WTC11 (cell line): ENCODE data around the gene SSU72. TPM values are rescaled to one million over a fixed set of nuclear protein-coding genes. Genes with fewer than 3 reads are reported as not detected.

ENCODE experiments used
- ATAC-seq: fragments of 200-7000 bp; cut with Tn5 transposase; 2 replicates; pipeline ENCODE4 v1.10.0; 2021; ENCODE audit warnings: mild to moderate bottlenecking, moderate library complexity
- CTCF ChIA-PET: fragments of 300-600 bp; sonication (Branson Sonifier 250); formaldehyde crosslinking; loops from one replicate; lab custom pipeline; 2021; ENCODE audit warnings: antibody characterized with exemption; lab: Charles Lee
- POLR2A ChIA-PET: fragments of 350-600 bp; sonication (Branson Sonifier 250); formaldehyde crosslinking; loops from one replicate; lab custom pipeline; 2021; ENCODE audit warnings: antibody characterized with exemption; lab: Charles Lee
- DNase-seq: peaks from one replicate; pipeline ENCODE4 v3.0.0; 2021; ENCODE audit warnings: low spot score
- H3K27ac Mint-ChIP-seq: 2 replicates; pipeline ENCODE4 v1.8.0; 2021; ENCODE audit warnings: mixed read lengths
- H3K27me3 Mint-ChIP-seq: 2 replicates; pipeline ENCODE4 v1.8.0; 2021; ENCODE audit warnings: low read depth, mild to moderate bottlenecking, moderate library complexity, mixed read lengths
- H3K36me3 Mint-ChIP-seq: 2 replicates; pipeline ENCODE4 v1.8.0; 2021; ENCODE audit warnings: mixed read lengths
- H3K4me1 Mint-ChIP-seq: 2 replicates; pipeline ENCODE4 v1.8.0; 2022; ENCODE audit warnings: mixed read lengths
- H3K4me3 Mint-ChIP-seq: 2 replicates; pipeline ENCODE4 v1.8.0; 2021; ENCODE audit warnings: mild to moderate bottlenecking, moderate library complexity, mixed read lengths
- H3K9me3 Mint-ChIP-seq: 2 replicates; pipeline ENCODE4 v1.8.0; 2021; ENCODE audit warnings: mixed read lengths
- AFF4 ChIP-seq: sonication (generic); formaldehyde crosslinking; IDR thresholded peaks from 2 replicates; pipeline ENCODE4 v1.8.1; 2023; ENCODE audit warnings: mild to moderate bottlenecking, missing genetic modification reagents, borderline replicate concordance
- HMGXB4 ChIP-seq: sonication (generic); formaldehyde crosslinking; IDR thresholded peaks from 2 replicates; pipeline ENCODE4 v1.8.1; 2023; ENCODE audit warnings: mild to moderate bottlenecking, moderate library complexity, missing genetic modification reagents
- KAT7 ChIP-seq: sonication (generic); formaldehyde crosslinking; IDR thresholded peaks from 2 replicates; pipeline ENCODE4 v1.8.1; 2023; ENCODE audit warnings: missing genetic modification reagents, mild to moderate bottlenecking, borderline replicate concordance
- NFE2L1 ChIP-seq: sonication (generic); formaldehyde crosslinking; IDR thresholded peaks from 2 replicates; pipeline ENCODE4 v1.8.1; 2023; ENCODE audit warnings: missing genetic modification reagents
- PRDM15 ChIP-seq: sonication (generic); formaldehyde crosslinking; IDR thresholded peaks from 2 replicates; pipeline ENCODE4 v1.8.0; 2022; ENCODE audit warnings: missing genetic modification reagents
- RORB ChIP-seq: fragments of 250-450 bp; sonication (Bioruptor Pico); IDR thresholded peaks from 2 replicates; pipeline ENCODE4 v1.9.0; 2021; ENCODE audit warnings: mild to moderate bottlenecking
- SMAD3 ChIP-seq: sonication (generic); formaldehyde crosslinking; IDR thresholded peaks from 2 replicates; pipeline ENCODE4 v1.8.0; 2022; ENCODE audit warnings: missing genetic modification reagents, mild to moderate bottlenecking, borderline replicate concordance
- SMAD4 ChIP-seq: sonication (generic); formaldehyde crosslinking; IDR thresholded peaks from 2 replicates; pipeline ENCODE4 v1.8.0; 2022; ENCODE audit warnings: mild to moderate bottlenecking, missing genetic modification reagents
- SOX15 ChIP-seq: fragments of 250-450 bp; sonication (Bioruptor Pico); IDR thresholded peaks from 2 replicates; pipeline ENCODE4 v1.9.0; 2021; ENCODE audit warnings: mild to moderate bottlenecking
- TCF7 ChIP-seq: sonication (generic); formaldehyde crosslinking; IDR thresholded peaks from 2 replicates; pipeline ENCODE4 v1.8.0; 2022; ENCODE audit warnings: mild to moderate bottlenecking, low read depth, missing genetic modification reagents, moderate library complexity
- TEAD1 ChIP-seq: sonication (generic); formaldehyde crosslinking; IDR thresholded peaks from 2 replicates; pipeline ENCODE4 v1.8.0; 2022; ENCODE audit warnings: mild to moderate bottlenecking, missing genetic modification reagents
- ZNF138 ChIP-seq: sonication (generic); formaldehyde crosslinking; conservative IDR thresholded peaks from 2 replicates; pipeline ENCODE4 v1.8.1; 2022; ENCODE audit warnings: mild to moderate bottlenecking, moderate library complexity, missing genetic modification reagents
- ZNF317 ChIP-seq: sonication (generic); formaldehyde crosslinking; IDR thresholded peaks from 2 replicates; pipeline ENCODE4 v1.8.1; 2023; ENCODE audit warnings: low read depth, mild to moderate bottlenecking, moderate library complexity, missing genetic modification reagents, borderline replicate concordance
- ZNF671 ChIP-seq: fragments of 250-450 bp; sonication (Bioruptor Pico); IDR thresholded peaks from 2 replicates; pipeline ENCODE4 v1.8.0; 2021; ENCODE audit warnings: mild to moderate bottlenecking
- total RNA-seq: library from RNA; stranded (reverse); gene quantifications from 3 replicates; pipeline ENCODE4 v1.2.3, GENCODE V29; 2021
- TF ChIP-seq, protein P1 (sequence below): sonication (generic); formaldehyde crosslinking; IDR thresholded peaks from 2 replicates; pipeline ENCODE4 v1.8.1; 2023; ENCODE audit warnings: mild to moderate bottlenecking, missing genetic modification reagents
- TF ChIP-seq, protein P2 (sequence below): fragments of 250-450 bp; sonication (Bioruptor Pico); IDR thresholded peaks from 2 replicates; pipeline ENCODE4 v1.9.0; 2021; ENCODE audit warnings: moderate library complexity, mild to moderate bottlenecking, inconsistent platforms, borderline replicate concordance

SSU72 gene
- total RNA-seq, 1 experiment from 2014 or later, result 158 TPM

GRCh38 chr1:1605724-1606123 is 31.1 kb upstream of the SSU72 start:
- POLR2A ChIA-PET, result no interaction called here
- Mint-ChIP-seq H3K4me3 (no peak overlapping the region), H3K27me3 (peaks cover 5% of the 10 kb centered on the region), H3K27ac (no peak overlapping the region), H3K4me1 (no peaks in the 10 kb centered on the region), H3K36me3 (no peaks in the 10 kb centered on the region), H3K9me3 (no peaks in the 10 kb centered on the region)
- no peak for ATAC-seq
- CTCF ChIA-PET, result no interaction called here
- TF ChIP-seq ZNF317 (no peak), SMAD4 (no peak), PRDM15 (no peak), ZNF671 (CRISPR knock-in tag) (no peak), HMGXB4 (CRISPR knock-in tag) (no peak), RORB (no peak), ZNF138 (CRISPR knock-in tag) (no peak), SMAD3 (CRISPR knock-in tag) (no peak), KAT7 (no peak)
- TF ChIP-seq, protein P1, sequence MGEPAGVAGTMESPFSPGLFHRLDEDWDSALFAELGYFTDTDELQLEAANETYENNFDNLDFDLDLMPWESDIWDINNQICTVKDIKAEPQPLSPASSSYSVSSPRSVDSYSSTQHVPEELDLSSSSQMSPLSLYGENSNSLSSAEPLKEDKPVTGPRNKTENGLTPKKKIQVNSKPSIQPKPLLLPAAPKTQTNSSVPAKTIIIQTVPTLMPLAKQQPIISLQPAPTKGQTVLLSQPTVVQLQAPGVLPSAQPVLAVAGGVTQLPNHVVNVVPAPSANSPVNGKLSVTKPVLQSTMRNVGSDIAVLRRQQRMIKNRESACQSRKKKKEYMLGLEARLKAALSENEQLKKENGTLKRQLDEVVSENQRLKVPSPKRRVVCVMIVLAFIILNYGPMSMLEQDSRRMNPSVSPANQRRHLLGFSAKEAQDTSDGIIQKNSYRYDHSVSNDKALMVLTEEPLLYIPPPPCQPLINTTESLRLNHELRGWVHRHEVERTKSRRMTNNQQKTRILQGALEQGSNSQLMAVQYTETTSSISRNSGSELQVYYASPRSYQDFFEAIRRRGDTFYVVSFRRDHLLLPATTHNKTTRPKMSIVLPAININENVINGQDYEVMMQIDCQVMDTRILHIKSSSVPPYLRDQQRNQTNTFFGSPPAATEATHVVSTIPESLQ, result no peak
- no peak for DNase-seq

- ATAC-seq (no peak), DNase-seq (no peak)
- Mint-ChIP-seq H3K4me1 (no peaks in the 10 kb centered on the region), H3K27me3 (peaks cover 10% of the 10 kb centered on the region), H3K9me3 (no peaks in the 10 kb centered on the region), H3K4me3 (no peak overlapping the region), H3K27ac (0 out of 2 replicates have a peak overlapping the region, but pooled peaks have one; percentile 15), H3K36me3 (no peaks in the 10 kb centered on the region)
- ChIA-PET POLR2A (no interaction called here), CTCF (no interaction called here)
- TF ChIP-seq TEAD1 (no peak), TCF7 (CRISPR knock-in tag) (no peak), SOX15 (CRISPR knock-in tag) (no peak), NFE2L1 (CRISPR knock-in tag) (no peak), ZNF138 (CRISPR knock-in tag) (no peak), AFF4 (CRISPR knock-in tag) (no peak)
- TF ChIP-seq, protein P2, sequence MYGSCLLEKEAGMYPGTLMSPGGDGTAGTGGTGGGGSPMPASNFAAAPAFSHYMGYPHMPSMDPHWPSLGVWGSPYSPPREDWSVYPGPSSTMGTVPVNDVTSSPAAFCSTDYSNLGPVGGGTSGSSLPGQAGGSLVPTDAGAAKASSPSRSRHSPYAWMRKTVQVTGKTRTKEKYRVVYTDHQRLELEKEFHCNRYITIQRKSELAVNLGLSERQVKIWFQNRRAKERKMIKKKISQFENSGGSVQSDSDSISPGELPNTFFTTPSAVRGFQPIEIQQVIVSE, result no peak
These were observed 30.4 kb upstream of the SSU72 start for GRCh38 chr1:1605034-1605591.
